Measurements from ENCODE around the gene TAPBPL. TPM values are rescaled to one million over a fixed set of nuclear protein-coding genes. Genes with fewer than 3 reads are reported as not detected.

The TAPBPL gene
- total and polyA plus RNA-seq, 2 of the 4 experiments (the other 2 are of a cell fraction) = 3.4 to 12.1 TPM

- POLR2A ChIA-PET (ENCODE audit: unreplicated experiment) = no interaction called here
- dilution Hi-C loops (cut with HindIII; ENCODE audit: low sequenced_read_pairs, unreplicated experiment) (no loop called here), intact Hi-C loops (cut with micrococcal nuclease) (no loop called here), in situ Hi-C loops (cut with MboI; ENCODE audit: low sequenced_read_pairs) (no loop called here)
- Histone ChIP-seq H3K27ac (ENCODE audit: insufficient read depth, low read length) (no peak overlapping the region), H4K8ac (ENCODE audit: low read depth in 2 of 2, low read length in 2 of 2) (no peak overlapping the region), H2AFZ (replicated peaks; ENCODE audit: low read length, poor library complexity) (no peak overlapping the region), H3K4me3 (ENCODE audit: insufficient read depth, low read depth, low read length) (no peak overlapping the region), H2AK9ac (replicated peaks; ENCODE audit: low read depth, low read length, poor library complexity) (no peak overlapping the region), H2BK120ac (ENCODE audit: low read depth, low read length) (no peak overlapping the region), H3K14ac (replicated peaks; ENCODE audit: low read depth, low read length) (no peak overlapping the region), H3K27me3 (ENCODE audit: control insufficient read depth, insufficient read depth, low read length) (no peaks in the 10 kb centered on the region), H2BK20ac (ENCODE audit: low read depth, low read length) (no peak overlapping the region), H3K9me3 (ENCODE audit: control insufficient read depth, insufficient read depth, low read length) (no peaks in the 10 kb centered on the region), H3K4me2 (ENCODE audit: low read depth, low read length) (no peak overlapping the region), H4K91ac (ENCODE audit: insufficient read depth, low read depth, low read length) (no peak overlapping the region), H4K5ac (ENCODE audit: low read depth, low read length) (no peak overlapping the region), H4K20me1 (ENCODE audit: insufficient read depth, low read length) (no peaks in the 10 kb centered on the region), H3K18ac (ENCODE audit: low read depth, low read length) (no peak overlapping the region), H3K9ac (ENCODE audit: low read depth, low read length) (no peak overlapping the region), H3K56ac (ENCODE audit: extremely low read depth, insufficient read depth, low read length) (no peak overlapping the region), H3K79me1 (ENCODE audit: low read depth in 1 of 2, low read length in 2 of 2) (no peaks in the 10 kb centered on the region), H2BK5ac (ENCODE audit: low read depth, low read length, poor library complexity, severe bottlenecking) (no peak overlapping the region), H3K4me1 (ENCODE audit: control insufficient read depth, insufficient read depth, low read length) (peaks cover 5% of the 10 kb centered on the region; the same call in 1 of the 2 replicates), H2AK5ac (ENCODE audit: low read depth, low read length) (no peak overlapping the region), H3K23ac (ENCODE audit: low read depth, low read length) (no peak overlapping the region), H3K36me3 (ENCODE audit: control insufficient read depth, insufficient read depth, low read length) (no peaks in the 10 kb centered on the region), H3K4ac (ENCODE audit: low read depth, low read length) (no peak overlapping the region), H2BK15ac (ENCODE audit: low read depth, low read length) (no peak overlapping the region), H3K9me1 (ENCODE audit: insufficient read depth, low read length) (peaks cover 8% of the 10 kb centered on the region; the same call in 1 of the 2 replicates)
- CTCF ChIA-PET = no interaction called here
- BruUV-seq (replicated peaks) = no TSS peak
- 80% methylated on average over 1 of the region's 3 CpGs; no CpG with 5 or more reads in 1 of the 2 experiments for WGBS, 2 experiments (ENCODE audit: extremely low coverage in 2 of 2, insufficient read length in 1 of 2)
- no peak for ATAC-seq (ENCODE audit: low read depth)
- no peak for DNase-seq
- TF ChIP-seq RFX5 (IDR thresholded peaks at IDR 0.05; ENCODE audit: low read depth, low read length) (no peak), POLR2A (IDR thresholded peaks at IDR 0.05; ENCODE audit: low read depth, low read length) (no peak), ELK1 (IDR thresholded peaks at IDR 0.05; ENCODE audit: borderline replicate concordance, low read depth, low read length) (no peak), BHLHE40 (IDR thresholded peaks at IDR 0.05; ENCODE audit: low read depth, low read length) (no peak), SMC3 (IDR thresholded peaks at IDR 0.05; ENCODE audit: low read depth, low read length) (no peak), CHD1 (IDR thresholded peaks at IDR 0.05; ENCODE audit: low read depth, low read length) (no peak), RCOR1 (IDR thresholded peaks at IDR 0.05; ENCODE audit: insufficient replicate concordance, low read length) (no peak), CTCF (conservative IDR thresholded peaks at IDR 0.05; ENCODE audit: low read depth, low read length) (no peak), RAD21 (IDR thresholded peaks at IDR 0.05; ENCODE audit: low read length) (no peak), FOS (IDR thresholded peaks at IDR 0.05; ENCODE audit: low read depth, low read length) (no peak), MAZ (IDR thresholded peaks at IDR 0.05; ENCODE audit: borderline replicate concordance, low read depth, low read length) (no peak)
Measured at GRCh38 chr12:6437586-6437985, 14.3 kb upstream of the TAPBPL start.
